Spleen (tissue), 7 donors: ENCODE results near the gene LBR.

Experiments used
- CTCF ChIP-seq, 11 experiments: fragments of 200-600 bp in 7 of 11; fragments of 450-650 bp in 4 of 11; sonication (generic) in 4 of 11; IDR thresholded peaks in 8 of 11; conservative IDR thresholded peaks in 3 of 11; 1 replicate in 7 of 11; 2 replicates in 4 of 11; pipeline versions ENCODE4 v1.4.0 to v1.8.0; 2016 to 2021; ENCODE audit warnings: antibody characterized with exemption in 11 of 11, inconsistent platforms in 4 of 11, mild to moderate bottlenecking in 1 of 11
- POLR2A ChIP-seq, 3 donors: fragments of 450-650 bp; IDR thresholded peaks; one replicate each; pipeline ENCODE4 v1.5.1; 2017; ENCODE audit warnings: antibody characterized with exemption in 3 of 3, mild to moderate bottlenecking in 1 of 3
- donor health status: DM: no; HTN: no; CAD: no; lungs with moderate emphysema.
- donor health status: DM: no; HTN: no; CAD: no.
- donor health status: DM: no; HTN: no; CAD: no.

GRCh38 chr1:225418059-225418458, 9.8 kb downstream of the LBR start:
- no peak for TF ChIP-seq CTCF (IDR thresholded peaks at IDR 0.05 in 8 of 11, conservative IDR thresholded peaks at IDR 0.05 in 3 of 11)
- no peak for TF ChIP-seq POLR2A (IDR thresholded peaks at IDR 0.05)
